Bone marrow (tissue), 2 donors: ENCODE measurements around the gene MACO1.

ENCODE experiments used
- DNase-seq, 2 donors: peaks; one replicate each; lab custom pipeline; 2025; lab: John Stamatoyannopoulos, UW

Gene MACO1

GRCh38 chr1:25543425-25544242 is 112.9 kb downstream of the MACO1 start, which contains the start of gene LDLRAP1:
Gene LDLRAP1 (plus strand): TSS chr1:25543606. CDS start chr1:25543699, 93 bp downstream.
- peak in 1 of 2 donors; percentile 32 for DNase-seq

- DNase-seq = no peak
Measured at GRCh38 chr1:25544243-25544764, 113.6 kb downstream of the MACO1 start.

GRCh38 chr1:25544819-25545218 is 114.1 kb downstream of the MACO1 start:
- no peak for DNase-seq

GRCh38 chr1:25545767-25546166 is 115.1 kb downstream of the MACO1 start:
- no peak for DNase-seq

- DNase-seq = no peak
Measured at GRCh38 chr1:25546193-25546592, 115.5 kb downstream of the MACO1 start.

- DNase-seq = no peak
Measured at GRCh38 chr1:25548601-25549000, 117.9 kb downstream of the MACO1 start.

GRCh38 chr1:25549273-25550154 is 118.8 kb downstream of the MACO1 start:
- peak; percentile 40 to 80 for DNase-seq
